SK-N-SH (cell line): ENCODE results near the gene CCNL2. TPM values are rescaled to one million over a fixed set of nuclear protein-coding genes. Genes with fewer than 3 reads are reported as not detected.

Experiments
- CTCF ChIA-PET: fragments of 300-600, 350-600 bp; formaldehyde crosslinking; extraction: SDS; loops from one replicate; lab custom pipeline; 2021; lab: Yijun Ruan, JAX
- POLR2A ChIA-PET: fragments of 350-600 bp; sonication (Branson Sonifier 250); formaldehyde crosslinking; extraction: SDS; loops from one replicate; lab custom pipeline; 2020; ENCODE audit warnings: antibody characterized with exemption, inconsistent platforms; lab: Yijun Ruan, JAX
- DNase-seq: peaks from one replicate; pipeline ENCODE4 v3.0.0; 2012
- H2AFZ ChIP-seq: fragments of 200-600 bp; sonication (generic); 2 replicates; pipeline ENCODE4 v1.8.1; 2016; ENCODE audit warnings: antibody characterized with exemption, mild to moderate bottlenecking, low read depth
- H3F3A ChIP-seq: fragments of 200-600 bp; sonication (generic); replicated peaks from 2 replicates; pipeline ENCODE3; 2016; ENCODE audit warnings: antibody characterized with exemption, mild to moderate bottlenecking; ENCODE audit not compliant: insufficient read depth
- H3K27ac ChIP-seq, 2 experiments: fragments of 200-500 bp in 1 of 2; fragments of 200-600 bp in 1 of 2; sonication (Bioruptor generic) in 1 of 2; sonication (generic), shearing (Covaris generic) in 1 of 2; 2 replicates each; pipeline versions ENCODE4 v1.5.1 to v1.6.1; 2014 to 2016; ENCODE audit warnings: low read depth in 2 of 2, inconsistent platforms in 1 of 2, low read length in 1 of 2, mild to moderate bottlenecking in 1 of 2, mixed read lengths in 1 of 2
- H3K27me3 ChIP-seq: fragments of 200-600 bp; sonication (generic), shearing (Covaris generic); 2 replicates; pipeline ENCODE4 v1.6.1; 2016; ENCODE audit warnings: mixed run types; ENCODE audit not compliant: insufficient read depth
- H3K36me3 ChIP-seq, 2 experiments: fragments of 200-500 bp in 1 of 2; fragments of 200-600 bp in 1 of 2; sonication (Bioruptor generic) in 1 of 2; sonication (generic) in 1 of 2; replicated peaks in 1 of 2; 2 replicates each; pipeline versions ENCODE3 to v1.5.1; 2014 to 2016; ENCODE audit warnings: low read length in 1 of 2, mild to moderate bottlenecking in 1 of 2; ENCODE audit not compliant: insufficient read depth in 2 of 2, control insufficient read depth in 1 of 2
- H3K4me1 ChIP-seq, 2 experiments: fragments of 200-500 bp in 1 of 2; fragments of 200-600 bp in 1 of 2; sonication (Bioruptor generic) in 1 of 2; sonication (generic), shearing (Covaris generic) in 1 of 2; 2 replicates each; pipeline versions ENCODE4 v1.5.1 to v1.6.1; 2014 to 2016; ENCODE audit warnings: low read depth in 1 of 2, low read length in 1 of 2, mixed run types in 1 of 2; ENCODE audit not compliant: insufficient read depth in 2 of 2, control insufficient read depth in 1 of 2
- H3K4me2 ChIP-seq: fragments of 200-600 bp; sonication (generic), shearing (Covaris generic); 2 replicates; pipeline ENCODE4 v1.6.1; 2017; ENCODE audit warnings: mixed run types
- H3K4me3 ChIP-seq, 2 experiments: fragments of 200-500 bp in 1 of 2; fragments of 200-600 bp in 1 of 2; sonication (Bioruptor generic) in 1 of 2; sonication (generic), shearing (Covaris generic) in 1 of 2; 2 replicates each; pipeline versions ENCODE4 v1.5.1 to v1.8.1; 2014 to 2016; ENCODE audit warnings: low read depth in 2 of 2, inconsistent platforms in 1 of 2, low read length in 1 of 2, mild to moderate bottlenecking in 1 of 2, mixed read lengths in 1 of 2, moderate library complexity in 1 of 2
- H3K79me2 ChIP-seq: fragments of 200-600 bp; sonication (generic); 2 replicates; pipeline ENCODE4 v1.8.1; 2017; ENCODE audit warnings: mild to moderate bottlenecking; ENCODE audit not compliant: insufficient read depth
- H3K9ac ChIP-seq: fragments of 200-600 bp; sonication (generic); 2 replicates; pipeline ENCODE4 v1.6.1; 2017; ENCODE audit warnings: mixed run types
- H3K9me2 ChIP-seq: fragments of 200-600 bp; sonication (generic); 2 replicates; pipeline ENCODE4 v1.6.1; 2017; ENCODE audit warnings: mixed run types
- H3K9me3 ChIP-seq: fragments of 200-600 bp; sonication (generic); 2 replicates; pipeline ENCODE4 v1.6.1; 2017; ENCODE audit warnings: mixed run types, mild to moderate bottlenecking, moderate library complexity
- H4K20me1 ChIP-seq: fragments of 200-600 bp; sonication (generic); 2 replicates; pipeline ENCODE4 v1.6.1; 2017; ENCODE audit warnings: mild to moderate bottlenecking, mixed run types; ENCODE audit not compliant: insufficient read depth
- CHD2 ChIP-seq: fragments of 150-350 bp; IDR thresholded peaks from 2 replicates; pipeline ENCODE4 v1.6.1; 2018; ENCODE audit warnings: low read length; ENCODE audit not compliant: partially characterized antibody
- ELF1 ChIP-seq: IDR thresholded peaks from 2 replicates; pipeline ENCODE4 v1.4.0; 2012
- EZH2phosphoT487 ChIP-seq: fragments of 200-600 bp; sonication (generic); IDR thresholded peaks from 2 replicates; pipeline ENCODE4 v1.6.1; 2017; ENCODE audit warnings: low read depth, mixed run types, mild to moderate bottlenecking, antibody characterized with exemption, moderate library complexity, borderline replicate concordance
- FOXJ3 ChIP-seq: sonication (generic); formaldehyde crosslinking; IDR thresholded peaks from 2 replicates; pipeline ENCODE4 v1.5.1; 2020; ENCODE audit warnings: mild to moderate bottlenecking, missing genetic modification reagents
- FOXM1 ChIP-seq: IDR thresholded peaks from 2 replicates; pipeline ENCODE4 v1.4.0; 2012; ENCODE audit warnings: low read depth, mild to moderate bottlenecking
- GABPA ChIP-seq: IDR thresholded peaks from 2 replicates; pipeline ENCODE4 v1.4.0; 2012; ENCODE audit warnings: low read depth, mild to moderate bottlenecking
- GATA2 ChIP-seq: sonication (generic); formaldehyde crosslinking; IDR thresholded peaks from 2 replicates; pipeline ENCODE4 v1.5.0; 2020; ENCODE audit warnings: mild to moderate bottlenecking, missing genetic modification reagents
- JUND ChIP-seq: IDR thresholded peaks from 2 replicates; pipeline ENCODE4 v1.4.0; 2012
- MAX ChIP-seq: IDR thresholded peaks from 2 replicates; pipeline ENCODE4 v1.4.0; 2012; ENCODE audit warnings: low read depth
- MXI1 ChIP-seq: IDR thresholded peaks from 2 replicates; pipeline ENCODE4 v1.6.1; 2012; ENCODE audit warnings: mild to moderate bottlenecking, low read depth, low read length, improper control_type of control experiment
- POLR2AphosphoS5 ChIP-seq: IDR thresholded peaks from 2 replicates; pipeline ENCODE4 v1.6.1; 2012; ENCODE audit warnings: low read depth, low read length
- REST ChIP-seq: IDR thresholded peaks from 2 replicates; pipeline ENCODE4 v1.6.1; 2012; ENCODE audit warnings: mild to moderate bottlenecking, low read depth, low read length, moderate library complexity
- TAF1 ChIP-seq: IDR thresholded peaks from 2 replicates; pipeline ENCODE4 v1.6.1; 2012; ENCODE audit warnings: low read depth, mild to moderate bottlenecking, low read length, moderate library complexity, borderline replicate concordance
- TEAD4 ChIP-seq: IDR thresholded peaks from 2 replicates; pipeline ENCODE4 v1.4.0; 2012; ENCODE audit warnings: mild to moderate bottlenecking, borderline replicate concordance; ENCODE audit not compliant: insufficient read depth
- USF2 ChIP-seq: fragments of 150-350 bp; IDR thresholded peaks from 2 replicates; pipeline ENCODE4 v1.6.1; 2017; ENCODE audit warnings: antibody characterized with exemption, low read length, low read depth, borderline replicate concordance
- ZBTB33 ChIP-seq: IDR thresholded peaks from 2 replicates; pipeline ENCODE4 v1.4.0; 2012; ENCODE audit warnings: low read depth, borderline replicate concordance
- WGBS: methylation state at CpG from one replicate; pipeline ENCODE4 v1.1.6; 2017; ENCODE audit warnings: low lambda C conversion rate; 5-methylcytosine and 5-hydroxymethylcytosine counted together
- polyA plus RNA-seq, 3 experiments: library from polyadenylated mRNA; depleted of rRNA; stranded (reverse); fragments of >200 nt; gene quantifications; 2 replicates each; pipeline ENCODE4 v1.2.3, GENCODE V29; 2012

CCNL2 gene
- polyA plus RNA-seq, 1 of the 3 experiments (the other 2 are of a cell fraction): 362 TPM

- 90% methylated on average over 15 of the region's 29 CpGs for WGBS
- no peak overlapping the region for H2AFZ ChIP-seq
- H3K9ac ChIP-seq: no peak overlapping the region
- POLR2A ChIA-PET: interaction anchor here (0.6 to 0.9 kb wide), 2 partner anchors 19 to 24 kb away, joined by 3 read pairs; no protein-coding TSS in a partner anchor
- H3K4me3 ChIP-seq: no peak overlapping the region
- H4K20me1 ChIP-seq: peaks cover 12% of the 10 kb centered on the region
- H3K9me3 ChIP-seq: no peaks in the 10 kb centered on the region
- peaks cover 5% of the 10 kb centered on the region for H3F3A ChIP-seq
- no peaks in the 10 kb centered on the region for H3K27me3 ChIP-seq
- DNase-seq: no peak
- H3K4me2 ChIP-seq: no peak overlapping the region
- TF ChIP-seq FOXM1 (no peak), REST (no peak), MAX (no peak), JUND (no peak), USF2 (no peak), CHD2 (no peak), FOXJ3 (CRISPR knock-in tag) (no peak), ELF1 (no peak), EZH2phosphoT487 (no peak), GABPA (no peak), TEAD4 (no peak), ZBTB33 (no peak), MXI1 (no peak), GATA2 (CRISPR knock-in tag) (no peak), POLR2AphosphoS5 (no peak), TAF1 (no peak)
- peaks cover 0 to 46% of the 10 kb centered on the region in 2 experiments; a peak in 1 of 4 replicates for H3K4me1 ChIP-seq
- H3K36me3 ChIP-seq: no peaks in the 10 kb centered on the region
- peaks cover 21% of the 10 kb centered on the region for H3K79me2 ChIP-seq
- H3K9me2 ChIP-seq: no peaks in the 10 kb centered on the region
- CTCF ChIA-PET: interaction anchor here (0.6 to 5.1 kb wide), 8 partner anchors 9 to 631 kb away, joined by 3 to 48 read pairs (median 4); partner anchors contain the start of gene AURKAIP1
- H3K27ac ChIP-seq: no peak overlapping the region; a peak in 1 of 4 replicates
Measured at GRCh38 chr1:1351511-1352427, 47.4 kb downstream of the CCNL2 start.
